ENCODE results near the gene USP1.

Gene USP1

DNA sequence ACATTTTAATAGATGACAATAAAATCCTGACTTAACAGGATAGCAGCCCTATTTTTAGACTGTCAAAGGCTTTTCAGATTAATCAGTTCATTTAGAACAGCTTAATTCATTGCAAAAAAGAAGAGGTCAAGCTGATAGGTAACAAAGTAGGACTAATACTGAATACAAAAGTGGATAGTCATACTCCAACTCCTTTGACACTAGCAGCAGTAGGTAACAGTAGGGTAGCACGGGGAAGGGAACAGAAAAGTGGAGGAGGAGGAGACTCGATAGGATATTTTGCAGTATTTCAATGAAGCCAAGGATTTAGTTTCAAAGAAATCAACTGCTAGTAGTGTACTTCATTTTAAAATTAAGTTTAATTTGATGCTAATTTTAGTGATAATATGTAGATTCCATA is 51.1 kb downstream of the USP1 start:
- no peak for DNase-seq (ENCODE audit: low read depth in 2 of 2)

GRCh38 chr1:62492521-62492920 is 55.7 kb downstream of the USP1 start:
- DNase-seq (ENCODE audit: low read depth in 2 of 2) = no peak

DNA sequence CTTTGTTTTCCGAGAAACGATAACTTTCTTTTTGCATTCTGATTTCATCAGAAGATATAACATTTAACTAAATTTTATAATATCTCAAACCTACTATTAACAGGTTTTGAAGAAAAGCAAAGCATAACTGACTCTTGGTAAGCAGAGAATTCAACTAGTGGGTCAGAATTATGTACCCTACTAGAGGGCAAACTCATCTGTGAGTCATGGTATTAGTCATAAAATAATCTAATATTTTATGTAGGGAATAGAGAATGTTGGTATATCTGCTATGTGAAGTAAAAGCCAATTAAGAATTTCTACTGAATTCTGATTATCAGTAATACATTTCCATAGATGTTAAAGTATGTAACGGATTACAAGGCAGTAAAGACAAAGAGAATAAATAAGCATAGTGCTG is 56.8 kb downstream of the USP1 start:
- DNase-seq (ENCODE audit: low read depth in 2 of 2) = no peak

DNA sequence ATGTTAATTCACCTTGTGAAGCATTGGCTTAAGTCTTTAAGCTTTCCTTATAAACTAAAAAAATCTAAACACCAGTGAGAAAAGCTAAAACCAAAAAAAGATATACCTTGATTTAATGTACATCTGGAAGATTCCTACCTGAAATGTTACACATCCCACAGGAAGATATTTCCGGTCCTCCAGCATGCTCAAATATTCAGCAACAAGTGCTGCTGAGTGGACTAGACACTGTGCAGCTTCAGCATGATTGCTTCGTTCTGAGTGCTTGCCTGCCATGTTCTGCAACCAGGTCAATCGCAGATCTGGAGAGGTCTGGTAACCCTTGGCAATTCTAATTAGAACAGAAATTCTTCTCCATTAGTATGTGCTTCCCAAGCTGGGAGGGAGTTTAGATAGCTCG is 57.3 kb downstream of the USP1 start:
- no peak for DNase-seq (ENCODE audit: low read depth in 2 of 2)

DNA sequence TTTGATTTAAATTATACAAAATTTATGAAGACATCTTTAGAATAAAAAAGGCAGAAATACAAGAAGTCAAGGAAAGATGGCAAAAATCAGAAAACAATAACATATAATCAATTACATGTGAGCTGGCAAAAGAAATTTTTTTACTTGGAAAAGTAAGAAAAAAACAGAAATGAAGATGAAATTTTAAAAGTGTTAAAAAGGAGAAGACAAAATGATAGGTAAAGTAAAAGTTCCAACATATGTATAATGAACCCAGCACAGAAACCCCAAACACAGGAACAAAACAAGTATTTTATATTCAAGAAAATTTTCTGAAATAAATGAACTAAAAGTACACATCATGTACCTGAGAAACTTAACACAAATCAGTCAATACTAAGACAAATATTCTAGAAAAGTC is 63.4 kb downstream of the USP1 start:
- no peak for DNase-seq (ENCODE audit: low read depth in 2 of 2)
